Measurements from ENCODE around the gene CACYBP. TPM values are rescaled to one million over a fixed set of nuclear protein-coding genes. Genes with fewer than 3 reads are reported as not detected.

Gene CACYBP
- total RNA-seq, 1 donor from 2014 or later, result 342 TPM

- Mint-ChIP-seq H3K4me1 (ENCODE audit: low read depth) (peaks cover 28% of the 10 kb centered on the region), H3K9me3 (no peaks in the 10 kb centered on the region), H3K27ac (no peak overlapping the region), H3K36me3 (ENCODE audit: low read depth) (peaks cover 43% of the 10 kb centered on the region), H3K4me3 (no peak overlapping the region), H3K27me3 (ENCODE audit: insufficient read depth) (no peaks in the 10 kb centered on the region)
- intact Hi-C loops (cut with micrococcal nuclease), result loop anchor here (1.0 to 5.0 kb wide), 5 partner anchors 19 to 721 kb away; no protein-coding TSS in a partner anchor
- DNase-seq (ENCODE audit: low spot score), result no peak
Measured at GRCh38 chr1:174982971-174983689, 16.6 kb upstream of the CACYBP start.

DNA sequence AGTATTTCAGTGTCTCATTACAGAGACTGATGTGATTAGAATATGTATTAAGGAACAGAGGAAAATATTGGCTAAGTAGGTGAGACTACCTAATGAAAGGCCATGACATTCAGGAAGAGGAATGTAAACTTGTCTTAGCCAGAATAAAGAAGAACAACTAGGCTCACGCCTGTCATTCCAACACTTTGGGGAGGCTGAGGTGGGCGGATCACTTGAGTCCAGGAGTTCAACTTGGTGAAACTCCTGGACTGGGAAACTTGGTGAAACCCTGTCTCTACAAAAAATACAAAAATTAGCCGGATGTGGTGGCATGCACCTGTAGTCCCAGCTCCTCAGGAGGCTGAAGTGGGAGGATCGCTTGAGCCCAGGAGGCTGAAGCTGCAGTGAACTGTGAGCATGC, 14.8 kb upstream of the CACYBP start:
- Mint-ChIP-seq H3K9me3 (no peaks in the 10 kb centered on the region), H3K27me3 (ENCODE audit: insufficient read depth) (no peaks in the 10 kb centered on the region), H3K27ac (no peak overlapping the region), H3K36me3 (ENCODE audit: low read depth) (peaks cover 44% of the 10 kb centered on the region), H3K4me3 (no peak overlapping the region), H3K4me1 (ENCODE audit: low read depth) (peaks cover 40% of the 10 kb centered on the region)
- DNase-seq (ENCODE audit: low spot score), result no peak
- intact Hi-C loops (cut with micrococcal nuclease), result loop anchor here (5.0 kb wide), 1 partner anchor 723 kb away; no protein-coding TSS in a partner anchor

DNA sequence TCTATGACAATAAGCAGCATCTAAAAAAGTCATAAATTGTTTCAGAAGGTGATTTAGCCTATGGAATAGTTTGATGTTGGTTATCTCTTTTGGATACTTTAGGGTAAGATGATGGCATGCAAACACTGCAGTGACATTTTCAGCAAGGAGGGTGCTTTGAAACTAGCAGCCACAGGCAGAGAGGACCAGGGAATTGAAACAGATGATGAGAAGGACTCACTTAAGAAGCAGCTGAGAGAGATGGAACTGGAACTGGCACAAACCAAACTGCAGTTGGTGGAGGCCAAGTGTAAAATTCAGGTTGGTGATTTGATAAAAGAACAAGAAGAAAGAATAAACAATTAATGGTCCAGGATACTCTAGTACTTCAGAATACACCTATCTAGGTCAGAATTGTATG, 11.2 kb upstream of the CACYBP start:
- Mint-ChIP-seq H3K4me3 (no peak overlapping the region), H3K27me3 (ENCODE audit: insufficient read depth) (no peaks in the 10 kb centered on the region), H3K4me1 (ENCODE audit: low read depth) (peaks cover 25% of the 10 kb centered on the region), H3K9me3 (no peaks in the 10 kb centered on the region), H3K27ac (peak overlapping the region; percentile 18), H3K36me3 (ENCODE audit: low read depth) (peaks cover 25% of the 10 kb centered on the region)
- no peak for DNase-seq (ENCODE audit: low spot score)
- intact Hi-C loops (cut with micrococcal nuclease), result no loop called here

- H3K4me1 Mint-ChIP-seq (ENCODE audit: low read depth), result peaks cover 25% of the 10 kb centered on the region
- no peaks in the 10 kb centered on the region for H3K9me3 Mint-ChIP-seq
- DNase-seq (ENCODE audit: low spot score), result no peak
- no peak overlapping the region for H3K4me3 Mint-ChIP-seq
- peaks cover 28% of the 10 kb centered on the region for H3K36me3 Mint-ChIP-seq (ENCODE audit: low read depth)
- H3K27me3 Mint-ChIP-seq (ENCODE audit: insufficient read depth), result no peaks in the 10 kb centered on the region
- H3K27ac Mint-ChIP-seq, result no peak overlapping the region
- intact Hi-C loops (cut with micrococcal nuclease), result no loop called here
Measured at GRCh38 chr1:174988986-174989385, 10.8 kb upstream of the CACYBP start.

- Mint-ChIP-seq H3K4me3 (peak overlapping the region; percentile 70), H3K27ac (peak overlapping the region; percentile 67), H3K36me3 (ENCODE audit: low read depth) (peaks cover 31% of the 10 kb centered on the region), H3K9me3 (no peaks in the 10 kb centered on the region), H3K4me1 (ENCODE audit: low read depth) (peaks cover 25% of the 10 kb centered on the region), H3K27me3 (ENCODE audit: insufficient read depth) (no peaks in the 10 kb centered on the region)
- intact Hi-C loops (cut with micrococcal nuclease), result loop anchor here (1.0 to 2.0 kb wide), 2 partner anchors 9 to 219 kb away; no protein-coding TSS in a partner anchor
- no peak for DNase-seq (ENCODE audit: low spot score)
Measured at GRCh38 chr1:174989536-174990220, 10.1 kb upstream of the CACYBP start.

DNA sequence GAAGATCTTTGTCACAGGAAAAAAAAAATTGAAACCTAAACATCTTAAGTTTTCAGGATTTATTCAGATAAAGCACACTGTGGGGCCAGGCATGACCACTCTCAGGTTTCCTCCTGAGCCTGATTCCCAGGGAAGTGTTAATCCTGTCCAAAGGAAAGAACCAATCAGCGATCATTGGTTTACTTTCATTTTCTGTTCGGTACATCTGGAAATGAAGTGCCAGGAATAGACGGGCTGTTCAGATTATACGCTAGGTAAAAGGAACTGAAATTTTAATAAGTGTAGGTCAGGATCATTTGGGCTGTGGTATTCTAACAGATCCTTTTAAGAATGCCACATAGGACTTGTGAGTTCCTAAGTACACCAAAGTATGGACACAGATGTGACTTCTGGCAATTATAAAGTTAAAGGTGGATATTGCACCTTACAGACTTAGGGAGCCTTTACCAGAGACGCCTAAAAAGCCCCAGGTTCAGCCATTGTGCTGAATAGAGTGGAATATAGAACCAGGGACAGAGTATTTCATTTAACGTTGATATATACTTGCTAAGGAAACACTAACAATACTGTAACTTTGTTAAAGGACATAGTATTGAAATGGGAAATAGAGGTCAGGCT, 9.3 kb upstream of the CACYBP start:
- intact Hi-C loops (cut with micrococcal nuclease), result loop anchor here (1.0 to 2.0 kb wide), 2 partner anchors 8 to 220 kb away; no protein-coding TSS in a partner anchor
- peak overlapping the region; percentile 84 for H3K27ac Mint-ChIP-seq
- peak overlapping the region; percentile 85 for H3K4me3 Mint-ChIP-seq
- peaks cover 28% of the 10 kb centered on the region for H3K36me3 Mint-ChIP-seq (ENCODE audit: low read depth)
- DNase-seq (ENCODE audit: low spot score), result no peak
- peaks cover 25% of the 10 kb centered on the region for H3K4me1 Mint-ChIP-seq (ENCODE audit: low read depth)
- no peaks in the 10 kb centered on the region for H3K9me3 Mint-ChIP-seq
- no peaks in the 10 kb centered on the region for H3K27me3 Mint-ChIP-seq (ENCODE audit: insufficient read depth)

DNA sequence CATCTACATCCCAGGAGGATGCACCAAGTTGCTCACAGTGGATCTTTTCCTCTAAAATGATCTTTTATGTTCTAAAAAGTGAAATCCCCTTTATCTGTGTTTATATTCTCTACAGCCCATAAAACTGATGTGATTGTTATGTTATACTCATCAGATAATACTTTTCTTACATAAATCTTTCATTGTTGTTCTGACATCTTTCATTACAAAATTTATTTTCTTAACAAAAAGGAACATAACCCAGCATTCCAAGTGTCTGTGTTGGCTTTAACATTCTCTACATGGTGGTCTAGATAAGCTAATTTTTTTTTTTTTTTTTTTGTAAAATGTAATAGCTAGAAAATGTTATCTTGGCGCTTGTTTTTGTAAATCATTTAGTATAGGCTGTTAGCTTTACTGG, 8.3 kb upstream of the CACYBP start:
- no peak for DNase-seq (ENCODE audit: low spot score)
- no peaks in the 10 kb centered on the region for H3K9me3 Mint-ChIP-seq
- intact Hi-C loops (cut with micrococcal nuclease), result loop anchor here (2.0 kb wide), 1 partner anchor 221 kb away; no protein-coding TSS in a partner anchor
- H3K27me3 Mint-ChIP-seq (ENCODE audit: insufficient read depth), result no peaks in the 10 kb centered on the region
- H3K36me3 Mint-ChIP-seq (ENCODE audit: low read depth), result peaks cover 26% of the 10 kb centered on the region
- no peak overlapping the region for H3K27ac Mint-ChIP-seq
- peaks cover 25% of the 10 kb centered on the region for H3K4me1 Mint-ChIP-seq (ENCODE audit: low read depth)
- no peak overlapping the region for H3K4me3 Mint-ChIP-seq

GRCh38 chr1:174995121-174995520, 4.6 kb upstream of the CACYBP start:
- H3K4me1 Mint-ChIP-seq (ENCODE audit: low read depth), result peaks cover 8% of the 10 kb centered on the region
- no peaks in the 10 kb centered on the region for H3K27me3 Mint-ChIP-seq (ENCODE audit: insufficient read depth)
- intact Hi-C loops (cut with micrococcal nuclease), result loop anchor here (5.0 kb wide), 2 partner anchors 733 to 1573 kb away; no protein-coding TSS in a partner anchor
- no peaks in the 10 kb centered on the region for H3K9me3 Mint-ChIP-seq
- no peak overlapping the region for H3K4me3 Mint-ChIP-seq
- peaks cover 17% of the 10 kb centered on the region for H3K36me3 Mint-ChIP-seq (ENCODE audit: low read depth)
- no peak overlapping the region for H3K27ac Mint-ChIP-seq
- DNase-seq (ENCODE audit: low spot score), result no peak

- Mint-ChIP-seq H3K36me3 (ENCODE audit: low read depth) (peaks cover 16% of the 10 kb centered on the region), H3K9me3 (no peaks in the 10 kb centered on the region), H3K27me3 (ENCODE audit: insufficient read depth) (no peaks in the 10 kb centered on the region), H3K4me1 (ENCODE audit: low read depth) (peaks cover 2% of the 10 kb centered on the region), H3K4me3 (no peak overlapping the region), H3K27ac (no peak overlapping the region)
- no peak for DNase-seq (ENCODE audit: low spot score)
- intact Hi-C loops (cut with micrococcal nuclease), result loop anchor here (5.0 kb wide), 2 partner anchors 734 to 1574 kb away; no protein-coding TSS in a partner anchor
Measured at GRCh38 chr1:174995916-174996315, 3.8 kb upstream of the CACYBP start.

DNA sequence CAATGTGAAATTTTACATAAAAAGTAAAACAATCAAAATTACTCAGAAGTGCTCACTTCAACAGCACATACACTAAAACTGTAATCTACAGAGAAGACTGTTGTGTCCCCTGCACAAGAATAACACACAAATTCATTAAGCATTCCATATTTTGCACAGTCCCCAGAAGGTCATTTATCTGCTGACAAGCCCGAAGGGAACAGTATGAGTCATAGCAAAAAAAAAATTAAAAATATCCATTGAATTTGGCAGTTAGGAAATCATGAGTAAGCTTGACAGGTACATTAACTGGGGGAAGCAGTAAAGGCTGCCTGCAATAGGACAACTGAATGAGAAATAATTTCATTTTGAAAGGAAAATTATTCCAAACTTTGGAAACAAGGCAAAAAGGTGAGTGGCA, 3.3 kb upstream of the CACYBP start:
- DNase-seq (ENCODE audit: low spot score), result no peak
- Mint-ChIP-seq H3K4me3 (no peak overlapping the region), H3K27me3 (ENCODE audit: insufficient read depth) (no peaks in the 10 kb centered on the region), H3K27ac (no peak overlapping the region), H3K9me3 (no peaks in the 10 kb centered on the region), H3K36me3 (ENCODE audit: low read depth) (peaks cover 21% of the 10 kb centered on the region), H3K4me1 (ENCODE audit: low read depth) (peaks cover 7% of the 10 kb centered on the region)
- intact Hi-C loops (cut with micrococcal nuclease), result loop anchor here (5.0 kb wide), 2 partner anchors 734 to 1574 kb away; no protein-coding TSS in a partner anchor

GRCh38 chr1:174997041-174997440, 2.7 kb upstream of the CACYBP start:
- no peak overlapping the region for H3K27ac Mint-ChIP-seq

GRCh38 chr1:174998569-174999215, 1.1 kb upstream of the CACYBP start:
- intact Hi-C loops (cut with micrococcal nuclease), result loop anchor here (1.0 to 5.0 kb wide), 12 partner anchors 8 to 1576 kb away; partner anchors contain the start of genes MRPS14, PRDX6, RC3H1 and ZBTB37

More at GRCh38 chr1:174997041-174997440, 2.7 kb upstream of the CACYBP start:
- Mint-ChIP-seq H3K36me3 (ENCODE audit: low read depth) (peaks cover 22% of the 10 kb centered on the region), H3K4me1 (ENCODE audit: low read depth) (peaks cover 13% of the 10 kb centered on the region), H3K27me3 (ENCODE audit: insufficient read depth) (no peaks in the 10 kb centered on the region), H3K4me3 (peak overlapping the region; percentile 47), H3K9me3 (no peaks in the 10 kb centered on the region)
- intact Hi-C loops (cut with micrococcal nuclease), result loop anchor here (5.0 kb wide), 2 partner anchors 735 to 1575 kb away; no protein-coding TSS in a partner anchor
- DNase-seq (ENCODE audit: low spot score), result no peak

More at GRCh38 chr1:174998569-174999215, 1.1 kb upstream of the CACYBP start:
- Mint-ChIP-seq H3K27ac (no peak overlapping the region), H3K4me3 (no peak overlapping the region), H3K27me3 (ENCODE audit: insufficient read depth) (no peaks in the 10 kb centered on the region), H3K9me3 (no peaks in the 10 kb centered on the region), H3K36me3 (ENCODE audit: low read depth) (peaks cover 23% of the 10 kb centered on the region), H3K4me1 (ENCODE audit: low read depth) (peaks cover 22% of the 10 kb centered on the region)
- DNase-seq (ENCODE audit: low spot score), result peak; percentile 35

Data from activated T-helper 1 cell treated with anti-CD3 and anti-CD28 coated beads, Interleukin-12 subunit alpha, Interleukin-12 subunit beta, Interleukin-2, Interleukin-4 antibody, amounts not matched to agents 30 ng/mL and 10 ng/mL and 1 ng/mL, durations not matched to agents 14 hours and 24 hours and 36 hours (primary cell).